HepG2 (cell line): Measurements from ENCODE around the gene PNMA8C.

Experiments used
- CREB1 ChIP-seq, 2 experiments: fragments of 450-650 bp in 1 of 2; IDR thresholded peaks; 2 replicates each; pipeline ENCODE4 v1.6.1; 2016 to 2017; ENCODE audit warnings: control low read depth in 1 of 2, mild to moderate bottlenecking in 1 of 2, missing compliant biosample characterization in 1 of 2, missing genetic modification characterization in 1 of 2
- HES4 ChIP-seq: sonication (generic); formaldehyde crosslinking; IDR thresholded peaks from 2 replicates; pipeline ENCODE4 v1.9.0; 2021; ENCODE audit warnings: mild to moderate bottlenecking, missing genetic modification reagents, borderline replicate concordance
- NR3C1 ChIP-seq: sonication (generic); formaldehyde crosslinking; IDR thresholded peaks from 2 replicates; pipeline ENCODE4 v1.4.0; 2020; ENCODE audit warnings: missing genetic modification reagents
- PHF20 ChIP-seq: sonication (generic); formaldehyde crosslinking; IDR thresholded peaks from 2 replicates; pipeline ENCODE4 v1.5.0; 2020; ENCODE audit warnings: mild to moderate bottlenecking, missing genetic modification reagents
- SMC3 ChIP-seq: IDR thresholded peaks from 2 replicates; pipeline ENCODE4 v1.6.1; 2011; ENCODE audit warnings: low read length, improper control_type of control experiment
- SP2 ChIP-seq: sonication (generic); formaldehyde crosslinking; IDR thresholded peaks from 2 replicates; pipeline ENCODE4 v1.5.1; 2020; ENCODE audit warnings: mild to moderate bottlenecking, missing genetic modification reagents
- TBP ChIP-seq: sonication (generic); formaldehyde crosslinking; IDR thresholded peaks from 2 replicates; pipeline ENCODE4 v1.5.0; 2020; ENCODE audit warnings: missing genetic modification reagents
- ZFP90 ChIP-seq: sonication (generic); formaldehyde crosslinking; IDR thresholded peaks from 2 replicates; pipeline ENCODE4 v1.8.0; 2022; ENCODE audit warnings: missing genetic modification reagents, mild to moderate bottlenecking, inconsistent platforms, borderline replicate concordance
- ZIK1 ChIP-seq: sonication (generic); formaldehyde crosslinking; IDR thresholded peaks from 2 replicates; pipeline ENCODE4 v1.5.0; 2020; ENCODE audit warnings: mild to moderate bottlenecking, low read depth, missing genetic modification reagents, borderline replicate concordance
- ZNF224 ChIP-seq: sonication (generic); formaldehyde crosslinking; IDR thresholded peaks from 2 replicates; pipeline ENCODE4 v1.5.0; 2020; ENCODE audit warnings: mild to moderate bottlenecking, missing genetic modification reagents
- ZNF431 ChIP-seq: sonication (generic); formaldehyde crosslinking; IDR thresholded peaks from 2 replicates; pipeline ENCODE4 v1.9.0; 2022; ENCODE audit warnings: missing genetic modification reagents, low read depth, mild to moderate bottlenecking, borderline replicate concordance
- ZNF737 ChIP-seq: sonication (generic); formaldehyde crosslinking; IDR thresholded peaks from 2 replicates; pipeline ENCODE4 v1.5.0; 2020; ENCODE audit warnings: missing genetic modification reagents, mild to moderate bottlenecking, borderline replicate concordance
- TF ChIP-seq, protein P1 (sequence below): sonication (generic); formaldehyde crosslinking; IDR thresholded peaks from 2 replicates; pipeline ENCODE4 v1.4.0; 2020; ENCODE audit warnings: missing genetic modification reagents
- TF ChIP-seq, protein P2 (sequence below): sonication (generic); formaldehyde crosslinking; IDR thresholded peaks from 2 replicates; pipeline ENCODE4 v1.5.0; 2020; ENCODE audit warnings: mild to moderate bottlenecking, missing genetic modification reagents, moderate library complexity

DNA sequence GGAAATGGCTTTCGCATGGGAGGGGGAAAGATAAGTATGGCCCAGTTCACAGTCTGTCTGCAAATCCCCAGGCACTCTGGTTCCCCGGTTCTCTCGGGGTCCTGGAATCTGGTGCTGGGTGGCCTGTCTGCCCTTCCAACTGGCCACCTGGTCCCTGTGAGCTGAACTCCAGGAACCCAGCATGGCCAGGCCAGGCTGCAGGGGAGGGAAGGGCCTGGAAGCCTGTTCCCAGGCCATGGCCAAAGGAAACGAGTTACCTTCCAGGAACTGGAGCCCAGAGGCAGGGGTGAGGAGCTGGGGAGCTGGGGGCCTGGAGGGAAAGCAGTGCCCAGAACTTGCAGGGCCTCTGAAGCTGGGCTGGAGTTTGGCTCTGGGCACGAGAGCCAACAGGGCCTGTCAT lies 19.1 kb upstream of the PNMA8C start:
- TF ChIP-seq ZIK1 (CRISPR knock-in tag) (no peak), SMC3 (no peak), PHF20 (no peak), ZNF431 (CRISPR knock-in tag) (no peak), ZNF737 (no peak), ZNF224 (CRISPR knock-in tag) (no peak), CREB1 (IDR thresholded peaks at IDR 0.05) (no peak), CREB1 (CRISPR knock-in tag; IDR thresholded peaks at IDR 0.05) (no peak), HES4 (CRISPR knock-in tag) (no peak), TBP (CRISPR knock-in tag) (no peak), ZFP90 (CRISPR knock-in tag) (no peak), SP2 (no peak), NR3C1 (CRISPR knock-in tag) (no peak)
- TF ChIP-seq, protein P1, sequence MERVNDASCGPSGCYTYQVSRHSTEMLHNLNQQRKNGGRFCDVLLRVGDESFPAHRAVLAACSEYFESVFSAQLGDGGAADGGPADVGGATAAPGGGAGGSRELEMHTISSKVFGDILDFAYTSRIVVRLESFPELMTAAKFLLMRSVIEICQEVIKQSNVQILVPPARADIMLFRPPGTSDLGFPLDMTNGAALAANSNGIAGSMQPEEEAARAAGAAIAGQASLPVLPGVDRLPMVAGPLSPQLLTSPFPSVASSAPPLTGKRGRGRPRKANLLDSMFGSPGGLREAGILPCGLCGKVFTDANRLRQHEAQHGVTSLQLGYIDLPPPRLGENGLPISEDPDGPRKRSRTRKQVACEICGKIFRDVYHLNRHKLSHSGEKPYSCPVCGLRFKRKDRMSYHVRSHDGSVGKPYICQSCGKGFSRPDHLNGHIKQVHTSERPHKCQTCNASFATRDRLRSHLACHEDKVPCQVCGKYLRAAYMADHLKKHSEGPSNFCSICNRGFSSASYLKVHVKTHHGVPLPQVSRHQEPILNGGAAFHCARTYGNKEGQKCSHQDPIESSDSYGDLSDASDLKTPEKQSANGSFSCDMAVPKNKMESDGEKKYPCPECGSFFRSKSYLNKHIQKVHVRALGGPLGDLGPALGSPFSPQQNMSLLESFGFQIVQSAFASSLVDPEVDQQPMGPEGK (CRISPR knock-in tag), result no peak
- TF ChIP-seq, protein P2, sequence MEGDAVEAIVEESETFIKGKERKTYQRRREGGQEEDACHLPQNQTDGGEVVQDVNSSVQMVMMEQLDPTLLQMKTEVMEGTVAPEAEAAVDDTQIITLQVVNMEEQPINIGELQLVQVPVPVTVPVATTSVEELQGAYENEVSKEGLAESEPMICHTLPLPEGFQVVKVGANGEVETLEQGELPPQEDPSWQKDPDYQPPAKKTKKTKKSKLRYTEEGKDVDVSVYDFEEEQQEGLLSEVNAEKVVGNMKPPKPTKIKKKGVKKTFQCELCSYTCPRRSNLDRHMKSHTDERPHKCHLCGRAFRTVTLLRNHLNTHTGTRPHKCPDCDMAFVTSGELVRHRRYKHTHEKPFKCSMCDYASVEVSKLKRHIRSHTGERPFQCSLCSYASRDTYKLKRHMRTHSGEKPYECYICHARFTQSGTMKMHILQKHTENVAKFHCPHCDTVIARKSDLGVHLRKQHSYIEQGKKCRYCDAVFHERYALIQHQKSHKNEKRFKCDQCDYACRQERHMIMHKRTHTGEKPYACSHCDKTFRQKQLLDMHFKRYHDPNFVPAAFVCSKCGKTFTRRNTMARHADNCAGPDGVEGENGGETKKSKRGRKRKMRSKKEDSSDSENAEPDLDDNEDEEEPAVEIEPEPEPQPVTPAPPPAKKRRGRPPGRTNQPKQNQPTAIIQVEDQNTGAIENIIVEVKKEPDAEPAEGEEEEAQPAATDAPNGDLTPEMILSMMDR, result no peak
